GM23338 (cell line): ENCODE data around the gene RAB37. TPM values are rescaled to one million over a fixed set of nuclear protein-coding genes. Genes with fewer than 3 reads are reported as not detected.

Source experiments
- ATAC-seq: fragments of 200-7000 bp; cut with Tn5 transposase; 3 replicates; pipeline ENCODE4 v1.9.1; 2020
- DNase-seq: peaks from one replicate; pipeline ENCODE4 v3.0.0-alpha.2; 2015; ENCODE audit warnings: low spot score
- H2AFZ ChIP-seq: fragments of 200-600 bp; sonication (generic); 2 replicates; pipeline ENCODE4 v1.8.0; 2016; ENCODE audit warnings: antibody characterized with exemption, mild to moderate bottlenecking, moderate library complexity
- H3F3A ChIP-seq: fragments of 200-600 bp; sonication (generic); replicated peaks from 2 replicates; pipeline ENCODE4 v1.8.0; 2017; ENCODE audit warnings: antibody characterized with exemption, mixed run types, low read depth
- H3K27ac ChIP-seq: fragments of 200-600 bp; sonication (generic); 2 replicates; pipeline ENCODE4 v1.6.1; 2016; ENCODE audit warnings: low read depth
- H3K27me3 ChIP-seq: fragments of 200-600 bp; sonication (generic); 2 replicates; pipeline ENCODE4 v1.8.0; 2016; ENCODE audit warnings: mild to moderate bottlenecking, mixed run types, moderate library complexity; ENCODE audit not compliant: insufficient read depth
- H3K36me3 ChIP-seq: fragments of 200-600 bp; sonication (generic); 2 replicates; pipeline ENCODE4 v1.8.0; 2016; ENCODE audit warnings: mild to moderate bottlenecking; ENCODE audit not compliant: insufficient read depth
- H3K4me1 ChIP-seq: fragments of 200-600 bp; sonication (generic); 2 replicates; pipeline ENCODE4 v1.8.0; 2016; ENCODE audit warnings: mild to moderate bottlenecking, moderate library complexity; ENCODE audit not compliant: insufficient read depth
- H3K4me2 ChIP-seq: fragments of 200-600 bp; sonication (generic); 2 replicates; pipeline ENCODE4 v1.7.1; 2017; ENCODE audit warnings: mixed run types
- H3K4me3 ChIP-seq: fragments of 200-600 bp; sonication (generic); 2 replicates; pipeline ENCODE4 v1.6.1; 2016; ENCODE audit warnings: mixed run types
- H3K79me2 ChIP-seq: fragments of 200-600 bp; sonication (generic); replicated peaks from 2 replicates; pipeline ENCODE4 v1.8.0; 2017; ENCODE audit warnings: mild to moderate bottlenecking; ENCODE audit not compliant: insufficient read depth
- H3K9me2 ChIP-seq: fragments of 200-600 bp; sonication (generic); 2 replicates; pipeline ENCODE4 v1.8.0; 2017; ENCODE audit not compliant: insufficient read depth
- H4K20me1 ChIP-seq: fragments of 200-600 bp; sonication (generic); replicated peaks from 2 replicates; pipeline ENCODE4 v1.8.0; 2017; ENCODE audit warnings: mild to moderate bottlenecking; ENCODE audit not compliant: insufficient read depth
- H3K27ac Mint-ChIP-seq: 2 replicates; pipeline ENCODE4 v1.8.0; 2020; ENCODE audit warnings: inconsistent platforms, mild to moderate bottlenecking, moderate library complexity, mixed read lengths
- H3K27me3 Mint-ChIP-seq: 3 replicates; pipeline ENCODE4 v1.8.0; 2022; ENCODE audit warnings: low read depth, mild to moderate bottlenecking, moderate library complexity, mixed read lengths, inconsistent platforms; ENCODE audit not compliant: insufficient read depth, poor library complexity
- H3K36me3 Mint-ChIP-seq: 3 replicates; pipeline ENCODE4 v1.8.0; 2021; ENCODE audit warnings: low read depth, mild to moderate bottlenecking, inconsistent platforms, moderate library complexity, mixed read lengths
- H3K4me1 Mint-ChIP-seq: 3 replicates; pipeline ENCODE4 v1.8.0; 2020; ENCODE audit warnings: mild to moderate bottlenecking, inconsistent platforms, mixed read lengths
- H3K4me3 Mint-ChIP-seq: 3 replicates; pipeline ENCODE4 v1.8.0; 2021; ENCODE audit warnings: moderate library complexity, mild to moderate bottlenecking, inconsistent platforms, mixed read lengths
- H3K9me3 Mint-ChIP-seq: 3 replicates; pipeline ENCODE4 v1.8.0; 2020; ENCODE audit warnings: moderate library complexity, mild to moderate bottlenecking, inconsistent platforms, mixed read lengths
- EZH2phosphoT487 ChIP-seq: fragments of 200-600 bp; sonication (generic); IDR thresholded peaks from one replicate; pipeline ENCODE4 v1.8.1; 2018; ENCODE audit warnings: antibody characterized with exemption; ENCODE audit not compliant: unreplicated experiment
- ZNF114 ChIP-seq: fragments of 250-450 bp; sonication (Bioruptor Pico); IDR thresholded peaks from 2 replicates; pipeline ENCODE4 v1.5.0; 2020; ENCODE audit warnings: mild to moderate bottlenecking, moderate library complexity
- ZNF331 ChIP-seq: fragments of 250-450 bp; sonication (Bioruptor Pico); IDR thresholded peaks from 2 replicates; pipeline ENCODE4 v1.5.0; 2020; ENCODE audit warnings: low read depth, mild to moderate bottlenecking, moderate library complexity
- ZNF462 ChIP-seq: fragments of 250-450 bp; sonication (Bioruptor Pico); IDR thresholded peaks from 2 replicates; pipeline ENCODE4 v1.5.0; 2020; ENCODE audit warnings: mild to moderate bottlenecking, moderate library complexity
- polyA plus RNA-seq: library from polyadenylated mRNA; unstranded; fragments of >200 nt; fragmentation: Nextera tagmentation; extraction: Ambion mirVana; gene quantifications from 2 replicates; pipeline ENCODE4 v1.2.1, GENCODE V29; 2016
- total RNA-seq: library from RNA; depleted of rRNA; stranded (reverse); fragments of >200 nt; shearing (Covaris generic); gene quantifications from 2 replicates; pipeline ENCODE4 v1.2.3, GENCODE V29; 2014
- TF ChIP-seq, protein P1 (sequence below): IDR thresholded peaks from 2 replicates; pipeline ENCODE4 v1.6.1; 2016; ENCODE audit warnings: antibody characterized with exemption
- TF ChIP-seq, protein P2 (sequence below): IDR thresholded peaks from one replicate; pipeline ENCODE4 v1.6.1; 2018; ENCODE audit warnings: antibody characterized with exemption; ENCODE audit not compliant: unreplicated experiment

RAB37 gene
- total and polyA plus RNA-seq, 2 experiments from 2014 or later = 3.3 to 5.2 TPM

DNA sequence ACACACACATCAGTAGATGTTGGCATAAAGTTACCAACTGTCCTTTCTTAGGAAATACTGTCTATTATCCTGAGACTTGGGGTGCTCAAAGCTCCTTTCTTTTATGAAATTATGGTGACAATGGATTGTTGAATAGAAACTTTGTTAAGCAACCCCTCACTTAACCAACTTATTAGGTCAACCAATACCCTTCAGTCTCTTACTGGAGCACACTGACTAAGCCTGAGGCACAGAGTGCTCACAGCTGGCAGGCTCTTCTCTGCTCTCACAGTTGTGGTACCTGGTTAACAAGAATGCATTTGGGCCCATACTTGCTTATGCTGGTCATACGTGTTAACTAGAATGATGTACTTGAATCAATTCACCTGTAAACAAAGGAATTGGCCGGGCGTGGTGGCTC lies 49.2 kb upstream of the RAB37 start (continued):
- TF ChIP-seq, protein P1, sequence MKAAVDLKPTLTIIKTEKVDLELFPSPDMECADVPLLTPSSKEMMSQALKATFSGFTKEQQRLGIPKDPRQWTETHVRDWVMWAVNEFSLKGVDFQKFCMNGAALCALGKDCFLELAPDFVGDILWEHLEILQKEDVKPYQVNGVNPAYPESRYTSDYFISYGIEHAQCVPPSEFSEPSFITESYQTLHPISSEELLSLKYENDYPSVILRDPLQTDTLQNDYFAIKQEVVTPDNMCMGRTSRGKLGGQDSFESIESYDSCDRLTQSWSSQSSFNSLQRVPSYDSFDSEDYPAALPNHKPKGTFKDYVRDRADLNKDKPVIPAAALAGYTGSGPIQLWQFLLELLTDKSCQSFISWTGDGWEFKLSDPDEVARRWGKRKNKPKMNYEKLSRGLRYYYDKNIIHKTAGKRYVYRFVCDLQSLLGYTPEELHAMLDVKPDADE = no peak

DNA sequence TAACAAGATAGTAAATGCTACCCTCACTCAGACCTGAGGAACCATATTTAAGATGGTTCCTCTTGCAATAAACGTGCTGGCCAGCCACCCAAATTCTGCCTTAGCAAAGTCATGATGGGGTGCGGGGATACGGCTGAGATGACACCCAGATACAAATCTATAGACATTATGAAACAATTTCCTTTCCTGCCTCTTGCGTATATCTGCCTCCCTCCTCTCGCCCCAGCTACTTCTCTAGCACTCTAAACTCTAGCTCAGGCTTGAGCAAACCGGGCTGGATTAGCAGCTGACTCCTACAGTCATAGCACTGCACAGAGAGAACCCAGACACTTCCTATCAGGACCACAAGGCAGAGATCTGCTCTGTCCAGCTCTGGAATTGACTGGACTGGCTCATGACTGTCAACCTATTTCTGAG lies 46.6 kb upstream of the RAB37 start:
- H3K4me2 ChIP-seq = no peak overlapping the region
- no peak overlapping the region for H3K27ac Mint-ChIP-seq
- DNase-seq = no peak
- no peaks in the 10 kb centered on the region for H3F3A ChIP-seq
- H3K4me3 Mint-ChIP-seq = no peak overlapping the region
- no peak for ATAC-seq
- H3K9me3 Mint-ChIP-seq = peaks cover 4% of the 10 kb centered on the region; the same call in 2 of the 3 replicates
- H3K4me1 Mint-ChIP-seq = no peaks in the 10 kb centered on the region
- H3K36me3 Mint-ChIP-seq = no peaks in the 10 kb centered on the region
- H2AFZ ChIP-seq = no peak overlapping the region
- no peaks in the 10 kb centered on the region for H3K36me3 ChIP-seq
- peaks cover 10% of the 10 kb centered on the region for H3K27me3 Mint-ChIP-seq
- H3K4me3 ChIP-seq = no peak overlapping the region
- H3K9me2 ChIP-seq = no peaks in the 10 kb centered on the region
- H3K27ac ChIP-seq = no peak overlapping the region
- no peaks in the 10 kb centered on the region for H3K79me2 ChIP-seq
- no peaks in the 10 kb centered on the region for H4K20me1 ChIP-seq
- H3K27me3 ChIP-seq = no peaks in the 10 kb centered on the region
- no peaks in the 10 kb centered on the region for H3K4me1 ChIP-seq
- no peak for TF ChIP-seq ZNF331 (CRISPR knock-in tag)
- TF ChIP-seq, protein P2, sequence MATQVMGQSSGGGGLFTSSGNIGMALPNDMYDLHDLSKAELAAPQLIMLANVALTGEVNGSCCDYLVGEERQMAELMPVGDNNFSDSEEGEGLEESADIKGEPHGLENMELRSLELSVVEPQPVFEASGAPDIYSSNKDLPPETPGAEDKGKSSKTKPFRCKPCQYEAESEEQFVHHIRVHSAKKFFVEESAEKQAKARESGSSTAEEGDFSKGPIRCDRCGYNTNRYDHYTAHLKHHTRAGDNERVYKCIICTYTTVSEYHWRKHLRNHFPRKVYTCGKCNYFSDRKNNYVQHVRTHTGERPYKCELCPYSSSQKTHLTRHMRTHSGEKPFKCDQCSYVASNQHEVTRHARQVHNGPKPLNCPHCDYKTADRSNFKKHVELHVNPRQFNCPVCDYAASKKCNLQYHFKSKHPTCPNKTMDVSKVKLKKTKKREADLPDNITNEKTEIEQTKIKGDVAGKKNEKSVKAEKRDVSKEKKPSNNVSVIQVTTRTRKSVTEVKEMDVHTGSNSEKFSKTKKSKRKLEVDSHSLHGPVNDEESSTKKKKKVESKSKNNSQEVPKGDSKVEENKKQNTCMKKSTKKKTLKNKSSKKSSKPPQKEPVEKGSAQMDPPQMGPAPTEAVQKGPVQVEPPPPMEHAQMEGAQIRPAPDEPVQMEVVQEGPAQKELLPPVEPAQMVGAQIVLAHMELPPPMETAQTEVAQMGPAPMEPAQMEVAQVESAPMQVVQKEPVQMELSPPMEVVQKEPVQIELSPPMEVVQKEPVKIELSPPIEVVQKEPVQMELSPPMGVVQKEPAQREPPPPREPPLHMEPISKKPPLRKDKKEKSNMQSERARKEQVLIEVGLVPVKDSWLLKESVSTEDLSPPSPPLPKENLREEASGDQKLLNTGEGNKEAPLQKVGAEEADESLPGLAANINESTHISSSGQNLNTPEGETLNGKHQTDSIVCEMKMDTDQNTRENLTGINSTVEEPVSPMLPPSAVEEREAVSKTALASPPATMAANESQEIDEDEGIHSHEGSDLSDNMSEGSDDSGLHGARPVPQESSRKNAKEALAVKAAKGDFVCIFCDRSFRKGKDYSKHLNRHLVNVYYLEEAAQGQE = no peak
- no peak for TF ChIP-seq ZNF114
- TF ChIP-seq EZH2phosphoT487 = no peak
- no peak for TF ChIP-seq ZNF462 (CRISPR knock-in tag)
